ENCODE data around the gene PDZD8.

DNA sequence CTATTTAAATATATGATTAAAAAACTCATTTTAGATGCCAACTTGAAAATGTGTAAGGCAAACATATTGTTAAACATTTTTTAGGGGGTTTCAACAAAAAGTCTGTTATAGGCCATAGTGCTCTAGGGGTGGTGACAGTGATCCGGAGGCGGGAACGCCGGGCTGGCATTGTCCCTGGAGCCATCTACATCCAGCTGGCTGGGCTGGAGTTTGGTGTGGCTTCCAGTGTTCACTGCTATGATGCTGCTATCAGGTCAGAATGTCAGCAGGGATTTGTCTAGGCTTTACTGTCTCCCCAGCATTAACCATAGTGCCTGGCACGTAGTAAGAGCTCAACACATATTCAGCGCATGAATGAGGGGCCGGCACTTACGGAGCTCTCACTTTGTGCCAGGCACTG, 136.2 kb downstream of the PDZD8 start:
- no peak for TF ChIP-seq POLR2AphosphoS5 (IDR thresholded peaks at IDR 0.05)
- no peak for TF ChIP-seq CTCF (IDR thresholded peaks at IDR 0.05)
- no peak for TF ChIP-seq POLR2A (IDR thresholded peaks at IDR 0.05; ENCODE audit: low read depth)
